Measurements from ENCODE around the gene DNAH2. TPM values are rescaled to one million over a fixed set of nuclear protein-coding genes. Genes with fewer than 3 reads are reported as not detected.

The DNAH2 gene
- total RNA-seq, 2 donors from 2014 or later: under 0.01 TPM; not detected in 1

DNA sequence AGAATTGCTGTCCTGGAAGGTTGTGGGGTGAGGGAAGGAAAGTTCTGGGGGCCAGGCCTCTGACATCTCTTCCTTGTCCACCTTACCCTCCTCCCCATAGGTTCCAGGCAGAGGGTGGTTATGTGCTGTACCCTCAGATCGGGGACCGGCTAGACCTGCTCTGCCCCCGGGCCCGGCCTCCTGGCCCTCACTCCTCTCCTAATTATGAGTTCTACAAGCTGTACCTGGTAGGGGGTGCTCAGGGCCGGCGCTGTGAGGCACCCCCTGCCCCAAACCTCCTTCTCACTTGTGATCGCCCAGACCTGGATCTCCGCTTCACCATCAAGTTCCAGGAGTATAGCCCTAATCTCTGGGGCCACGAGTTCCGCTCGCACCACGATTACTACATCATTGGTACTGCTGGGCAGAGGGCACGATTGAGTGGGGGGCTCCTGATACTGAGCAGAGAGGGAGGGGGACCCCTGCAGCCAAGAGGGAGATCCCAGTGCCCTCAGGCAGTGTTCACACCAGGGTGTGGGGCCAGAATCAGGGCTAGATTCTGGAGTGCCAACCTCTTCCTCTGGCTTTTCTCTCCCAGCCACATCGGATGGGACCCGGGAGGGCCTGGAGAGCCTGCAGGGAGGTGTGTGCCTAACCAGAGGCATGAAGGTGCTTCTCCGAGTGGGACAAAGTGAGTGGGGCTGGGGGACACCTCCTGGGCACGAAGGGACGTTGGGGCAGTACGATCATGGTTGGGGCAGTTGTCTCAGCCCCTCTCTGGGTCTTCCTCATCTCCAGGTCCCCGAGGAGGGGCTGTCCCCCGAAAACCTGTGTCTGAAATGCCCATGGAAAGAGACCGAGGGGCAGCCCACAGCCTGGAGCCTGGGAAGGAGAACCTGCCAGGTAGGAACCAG lies 9.4 kb upstream of the DNAH2 start:
- Histone ChIP-seq H3K36me3 (no peaks in the 10 kb centered on the region), H3K27me3 (replicated peaks; ENCODE audit: insufficient read depth) (peaks cover 8% of the 10 kb centered on the region), H3K27ac (no peak overlapping the region), H3K9me3 (no peaks in the 10 kb centered on the region), H3K4me1 (ENCODE audit: control insufficient read depth in 1 of 2, low read depth in 2 of 2) (peaks cover 7 to 15% of the 10 kb centered on the region in 2 donors), H3K4me3 (no peak overlapping the region)
- ATAC-seq (ENCODE audit: insufficient number of reproducible peaks, low FRiP score, low read depth): no peak
- TF ChIP-seq, protein P1, sequence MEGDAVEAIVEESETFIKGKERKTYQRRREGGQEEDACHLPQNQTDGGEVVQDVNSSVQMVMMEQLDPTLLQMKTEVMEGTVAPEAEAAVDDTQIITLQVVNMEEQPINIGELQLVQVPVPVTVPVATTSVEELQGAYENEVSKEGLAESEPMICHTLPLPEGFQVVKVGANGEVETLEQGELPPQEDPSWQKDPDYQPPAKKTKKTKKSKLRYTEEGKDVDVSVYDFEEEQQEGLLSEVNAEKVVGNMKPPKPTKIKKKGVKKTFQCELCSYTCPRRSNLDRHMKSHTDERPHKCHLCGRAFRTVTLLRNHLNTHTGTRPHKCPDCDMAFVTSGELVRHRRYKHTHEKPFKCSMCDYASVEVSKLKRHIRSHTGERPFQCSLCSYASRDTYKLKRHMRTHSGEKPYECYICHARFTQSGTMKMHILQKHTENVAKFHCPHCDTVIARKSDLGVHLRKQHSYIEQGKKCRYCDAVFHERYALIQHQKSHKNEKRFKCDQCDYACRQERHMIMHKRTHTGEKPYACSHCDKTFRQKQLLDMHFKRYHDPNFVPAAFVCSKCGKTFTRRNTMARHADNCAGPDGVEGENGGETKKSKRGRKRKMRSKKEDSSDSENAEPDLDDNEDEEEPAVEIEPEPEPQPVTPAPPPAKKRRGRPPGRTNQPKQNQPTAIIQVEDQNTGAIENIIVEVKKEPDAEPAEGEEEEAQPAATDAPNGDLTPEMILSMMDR (IDR thresholded peaks at IDR 0.05): no peak
- no peak for DNase-seq (ENCODE audit: low spot score)

DNA sequence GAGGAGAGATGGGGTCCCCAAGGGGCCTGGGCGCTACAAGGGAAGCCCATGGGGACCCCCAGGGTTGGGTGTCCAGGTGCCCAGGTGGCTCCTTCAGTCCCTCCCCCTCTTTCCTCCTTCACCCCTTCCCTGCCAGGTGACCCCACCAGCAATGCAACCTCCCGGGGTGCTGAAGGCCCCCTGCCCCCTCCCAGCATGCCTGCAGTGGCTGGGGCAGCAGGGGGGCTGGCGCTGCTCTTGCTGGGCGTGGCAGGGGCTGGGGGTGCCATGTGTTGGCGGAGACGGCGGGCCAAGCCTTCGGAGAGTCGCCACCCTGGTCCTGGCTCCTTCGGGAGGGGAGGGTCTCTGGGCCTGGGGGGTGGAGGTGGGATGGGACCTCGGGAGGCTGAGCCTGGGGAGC lies 8.5 kb upstream of the DNAH2 start:
- no peak for ATAC-seq (ENCODE audit: insufficient number of reproducible peaks, low FRiP score, low read depth)
- no peak overlapping the region for H3K27ac ChIP-seq
- DNase-seq (ENCODE audit: low spot score): no peak
- no peak overlapping the region for H3K4me3 ChIP-seq
- H3K27me3 ChIP-seq (replicated peaks; ENCODE audit: insufficient read depth): peaks cover 8% of the 10 kb centered on the region
- H3K4me1 ChIP-seq (ENCODE audit: control insufficient read depth in 1 of 2, low read depth in 2 of 2): peaks cover 7 to 15% of the 10 kb centered on the region in 2 donors
- no peaks in the 10 kb centered on the region for H3K9me3 ChIP-seq
- H3K36me3 ChIP-seq: no peaks in the 10 kb centered on the region
- TF ChIP-seq, protein P1 (IDR thresholded peaks at IDR 0.05): no peak

DNA sequence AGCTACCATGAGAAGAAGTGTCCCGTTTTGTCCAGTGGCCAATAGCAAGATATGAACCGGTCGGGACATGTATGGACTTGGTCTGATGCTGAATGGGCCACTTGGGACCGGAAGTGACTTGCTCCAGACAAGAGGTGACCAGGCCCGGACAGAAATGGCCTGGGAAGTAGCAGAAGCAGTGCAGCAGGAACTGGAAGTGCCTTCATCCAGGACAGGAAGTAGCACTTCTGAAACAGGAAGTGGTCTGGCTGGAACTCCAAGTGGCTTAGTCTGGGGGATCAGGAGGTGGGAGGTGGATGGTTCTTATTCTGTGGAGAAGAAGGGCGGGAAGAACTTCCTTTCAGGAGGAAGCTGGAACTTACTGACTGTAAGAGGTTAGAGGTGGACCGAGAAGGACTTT lies 7.2 kb upstream of the DNAH2 start:
- DNase-seq (ENCODE audit: low spot score) (no peak), ATAC-seq (ENCODE audit: insufficient number of reproducible peaks, low FRiP score, low read depth) (no peak)
- no peak overlapping the region for H3K4me3 ChIP-seq
- no peaks in the 10 kb centered on the region for H3K9me3 ChIP-seq
- TF ChIP-seq, protein P1 (IDR thresholded peaks at IDR 0.05): no peak
- H3K27ac ChIP-seq: no peak overlapping the region
- H3K36me3 ChIP-seq: no peaks in the 10 kb centered on the region
- H3K4me1 ChIP-seq (ENCODE audit: control insufficient read depth in 1 of 2, low read depth in 2 of 2): peaks cover 0 to 2% of the 10 kb centered on the region in 2 donors
- H3K27me3 ChIP-seq (replicated peaks; ENCODE audit: insufficient read depth): no peaks in the 10 kb centered on the region

DNA sequence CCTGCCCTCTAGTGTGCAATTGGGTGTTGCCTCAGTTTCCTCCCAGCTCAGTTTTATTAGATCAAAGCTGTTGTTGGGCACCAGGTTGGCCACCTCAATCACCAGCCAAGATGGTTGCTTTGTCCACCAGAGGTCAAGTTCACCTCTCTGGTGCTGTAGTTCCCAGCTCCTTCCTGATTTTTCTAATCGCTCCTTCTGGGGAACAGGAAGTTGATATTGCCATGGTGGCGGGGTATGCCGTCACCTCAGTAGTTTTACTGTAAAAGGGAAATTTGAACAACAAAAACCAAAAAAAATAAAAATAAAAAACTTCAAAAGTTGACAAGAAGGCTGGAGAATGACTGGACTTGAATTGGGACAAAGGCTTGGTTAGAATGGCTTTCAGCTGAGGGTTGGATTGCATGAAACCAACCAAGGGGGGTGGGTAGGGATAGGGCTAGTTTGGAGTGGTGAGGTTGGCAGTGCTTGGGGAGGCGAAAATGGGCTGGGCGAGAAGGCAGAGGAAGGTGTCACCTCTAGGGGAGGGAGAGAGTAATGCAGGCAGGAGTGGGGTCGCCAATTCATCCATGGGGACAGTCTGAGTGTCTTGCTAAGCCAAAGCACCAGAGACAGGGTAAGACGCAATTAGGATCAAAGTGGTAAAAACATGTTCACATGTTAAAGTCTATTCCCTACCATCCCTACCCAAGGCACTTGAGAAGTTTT lies 6.3 kb upstream of the DNAH2 start:
- ATAC-seq (ENCODE audit: insufficient number of reproducible peaks, low FRiP score, low read depth) (no peak), DNase-seq (ENCODE audit: low spot score) (no peak)

More for the DNA sequence above, 6.3 kb upstream of the DNAH2 start:
- Histone ChIP-seq H3K27me3 (replicated peaks; ENCODE audit: insufficient read depth) (no peaks in the 10 kb centered on the region), H3K36me3 (no peaks in the 10 kb centered on the region), H3K27ac (no peak overlapping the region), H3K9me3 (no peaks in the 10 kb centered on the region), H3K4me1 (ENCODE audit: control insufficient read depth in 1 of 2, low read depth in 2 of 2) (peaks cover 0 to 2% of the 10 kb centered on the region in 2 donors), H3K4me3 (no peak overlapping the region)
- TF ChIP-seq, protein P1 (IDR thresholded peaks at IDR 0.05): no peak

Data from thoracic aorta (tissue), 2 donors.